Spleen (tissue), 7 donors: Measurements from ENCODE around the gene LCE1B.

Experiments
- POLR2A ChIP-seq, 3 donors: fragments of 450-650 bp; IDR thresholded peaks; one replicate each; pipeline ENCODE4 v1.5.1; 2017; ENCODE audit warnings: antibody characterized with exemption in 3 of 3, mild to moderate bottlenecking in 1 of 3
- TF ChIP-seq, protein P1 (sequence below), 11 experiments: fragments of 200-600 bp in 7 of 11; fragments of 450-650 bp in 4 of 11; sonication (generic) in 4 of 11; IDR thresholded peaks in 8 of 11; conservative IDR thresholded peaks in 3 of 11; 1 replicate in 7 of 11; 2 replicates in 4 of 11; pipeline versions ENCODE4 v1.4.0 to v1.8.0; 2016 to 2021; ENCODE audit warnings: antibody characterized with exemption in 11 of 11, inconsistent platforms in 4 of 11, mild to moderate bottlenecking in 1 of 11
- donor health status: DM: no; HTN: no; CAD: no; lungs with moderate emphysema.
- donor health status: DM: no; HTN: no; CAD: no.
- donor health status: DM: no; HTN: no; CAD: no.

DNA sequence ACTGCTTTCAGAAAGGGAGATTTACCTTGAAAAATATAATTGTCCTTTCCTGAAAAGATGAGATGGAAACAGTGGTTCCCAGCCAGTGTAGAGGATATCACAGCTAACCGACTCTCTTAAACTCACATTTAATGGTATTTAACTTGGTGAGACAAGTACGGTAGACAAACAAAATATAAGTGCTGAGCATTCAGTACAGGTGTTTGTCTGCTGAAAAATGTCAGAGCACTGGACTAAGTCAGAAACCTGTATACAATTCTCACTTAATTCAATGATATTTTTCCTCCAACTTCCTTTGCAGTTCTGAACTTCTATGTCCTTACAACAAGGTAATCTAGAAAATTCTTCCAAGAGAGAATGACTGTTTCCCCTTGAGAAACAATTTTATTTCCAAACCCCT lies at the start of gene LCE1B:
- TF ChIP-seq, protein P1, sequence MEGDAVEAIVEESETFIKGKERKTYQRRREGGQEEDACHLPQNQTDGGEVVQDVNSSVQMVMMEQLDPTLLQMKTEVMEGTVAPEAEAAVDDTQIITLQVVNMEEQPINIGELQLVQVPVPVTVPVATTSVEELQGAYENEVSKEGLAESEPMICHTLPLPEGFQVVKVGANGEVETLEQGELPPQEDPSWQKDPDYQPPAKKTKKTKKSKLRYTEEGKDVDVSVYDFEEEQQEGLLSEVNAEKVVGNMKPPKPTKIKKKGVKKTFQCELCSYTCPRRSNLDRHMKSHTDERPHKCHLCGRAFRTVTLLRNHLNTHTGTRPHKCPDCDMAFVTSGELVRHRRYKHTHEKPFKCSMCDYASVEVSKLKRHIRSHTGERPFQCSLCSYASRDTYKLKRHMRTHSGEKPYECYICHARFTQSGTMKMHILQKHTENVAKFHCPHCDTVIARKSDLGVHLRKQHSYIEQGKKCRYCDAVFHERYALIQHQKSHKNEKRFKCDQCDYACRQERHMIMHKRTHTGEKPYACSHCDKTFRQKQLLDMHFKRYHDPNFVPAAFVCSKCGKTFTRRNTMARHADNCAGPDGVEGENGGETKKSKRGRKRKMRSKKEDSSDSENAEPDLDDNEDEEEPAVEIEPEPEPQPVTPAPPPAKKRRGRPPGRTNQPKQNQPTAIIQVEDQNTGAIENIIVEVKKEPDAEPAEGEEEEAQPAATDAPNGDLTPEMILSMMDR (IDR thresholded peaks at IDR 0.05 in 8 of 11, conservative IDR thresholded peaks at IDR 0.05 in 3 of 11): no peak
- no peak for TF ChIP-seq POLR2A (IDR thresholded peaks at IDR 0.05)
